IPS-18c (cell line): ENCODE data around the gene CCDC6.
"Not testable (repeated sequence)": the region's sequence is repeated elsewhere in the genome, so short reads cannot be mapped to it uniquely, and the experiment has no call there.

Experiments
- H3K4me3 ChIP-seq: 2 replicates; pipeline ENCODE4 v1.7.0; 2013; ENCODE audit warnings: low read depth, mild to moderate bottlenecking, low read length, moderate library complexity; ENCODE audit not compliant: insufficient read depth
- H3K9me3 ChIP-seq: one replicate; pipeline ENCODE4 v1.6.1; 2013; ENCODE audit warnings: mild to moderate bottlenecking, low read length, moderate library complexity; ENCODE audit not compliant: control insufficient read depth, insufficient read depth

CCDC6 gene

DNA sequence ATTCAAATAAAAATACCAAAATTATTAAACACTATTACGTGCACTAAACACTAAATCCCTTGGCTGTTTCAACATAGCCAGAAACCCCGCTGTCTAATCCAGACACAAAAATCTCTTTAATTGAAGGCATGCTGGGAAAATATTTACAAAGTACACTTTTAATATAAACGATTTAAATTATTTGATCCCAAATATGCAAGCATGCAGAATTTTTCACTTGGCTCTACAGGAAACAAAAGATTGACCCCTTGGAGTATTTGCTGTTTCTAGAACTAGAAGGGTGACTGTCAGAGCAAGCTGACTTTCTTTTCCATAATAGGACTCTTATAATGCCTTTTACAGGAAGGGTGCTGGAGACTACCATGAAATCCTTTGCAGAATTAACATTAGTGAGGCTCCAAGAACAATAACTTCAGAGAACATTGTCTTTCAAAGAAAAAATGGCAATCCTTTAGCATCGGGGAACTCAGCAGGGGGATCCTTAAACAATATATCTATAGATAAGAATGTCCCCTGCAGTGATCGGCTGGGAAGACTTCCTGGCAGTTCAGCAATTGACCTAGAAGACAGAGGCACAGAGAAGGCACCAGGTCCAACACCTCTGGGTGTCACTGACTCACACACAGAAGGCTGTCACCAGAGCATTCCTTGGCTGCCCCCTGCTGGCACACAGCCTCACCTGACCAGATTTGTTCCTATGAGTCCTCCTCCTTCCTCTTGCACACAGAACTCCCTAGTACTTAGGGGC is 97.3 kb downstream of the CCDC6 start:
- Histone ChIP-seq H3K9me3 (no peaks in the 10 kb centered on the region), H3K4me3 (no peak overlapping the region)

DNA sequence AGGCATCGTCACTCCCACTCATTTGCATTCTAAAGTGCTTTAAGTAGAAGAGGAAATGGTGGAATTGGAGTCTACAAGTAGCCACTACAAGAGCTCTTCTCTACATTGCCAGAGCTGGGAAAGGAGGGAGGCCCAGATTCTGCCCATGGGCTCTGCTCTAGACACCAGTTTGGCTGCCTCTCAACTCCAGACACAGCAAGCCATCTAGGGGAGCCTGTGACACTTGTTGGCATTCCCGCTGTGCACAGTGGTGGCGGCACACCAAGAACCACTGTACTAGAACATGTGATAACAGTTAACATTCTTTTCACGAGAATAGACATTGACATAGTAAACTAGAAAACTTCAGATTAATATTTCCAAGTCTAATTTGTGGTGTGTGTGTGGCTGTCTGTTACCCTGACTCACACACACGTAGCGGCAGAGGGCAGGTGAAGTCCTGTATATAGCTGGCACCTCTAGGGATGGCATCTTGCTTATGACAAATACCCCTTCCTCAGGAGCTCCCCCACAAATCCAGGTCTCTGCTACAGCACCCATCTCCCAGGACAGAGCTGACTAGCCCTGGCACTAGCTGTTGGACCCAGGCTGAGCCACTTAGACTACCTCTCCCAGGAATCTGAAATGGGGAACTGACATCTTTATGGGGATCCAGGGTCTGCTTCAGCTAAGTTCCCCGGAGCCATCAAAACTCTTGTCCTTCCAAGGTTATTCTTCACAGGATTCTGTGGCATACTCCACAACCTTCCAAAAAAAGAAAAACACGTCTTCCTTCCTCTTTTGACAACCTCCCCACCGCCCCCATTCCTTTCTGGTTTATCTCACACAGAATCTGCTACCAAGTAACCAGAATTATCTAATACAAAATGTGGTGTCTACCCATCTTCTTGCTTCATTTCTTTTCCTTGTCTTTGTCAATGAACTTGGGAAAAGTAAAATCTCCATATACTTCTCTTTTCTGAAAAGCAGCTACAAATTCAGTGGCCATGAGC is 98.4 kb downstream of the CCDC6 start:
- H3K9me3 ChIP-seq, result no peaks in the 10 kb centered on the region
- no peak overlapping the region for H3K4me3 ChIP-seq

DNA sequence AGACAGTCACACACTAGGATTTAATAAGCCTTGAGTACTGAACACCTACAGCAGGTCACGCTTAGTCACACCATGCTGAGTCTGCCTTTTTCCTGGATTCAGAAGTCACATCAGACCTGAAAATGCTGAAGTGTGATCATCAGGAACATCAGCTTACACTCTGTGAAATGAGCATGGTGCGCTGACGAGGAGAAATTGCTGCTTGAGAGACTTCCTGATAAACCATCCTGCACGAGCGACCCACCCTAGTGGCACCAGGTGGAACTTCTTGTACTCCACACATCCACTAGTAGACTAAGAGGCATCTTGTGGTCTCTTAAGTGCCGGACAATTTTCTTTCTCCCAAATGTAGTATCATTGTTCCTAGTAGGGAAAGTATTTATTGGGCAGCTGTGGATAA is 101.3 kb downstream of the CCDC6 start:
- no peak overlapping the region for H3K4me3 ChIP-seq
- no peaks in the 10 kb centered on the region for H3K9me3 ChIP-seq

DNA sequence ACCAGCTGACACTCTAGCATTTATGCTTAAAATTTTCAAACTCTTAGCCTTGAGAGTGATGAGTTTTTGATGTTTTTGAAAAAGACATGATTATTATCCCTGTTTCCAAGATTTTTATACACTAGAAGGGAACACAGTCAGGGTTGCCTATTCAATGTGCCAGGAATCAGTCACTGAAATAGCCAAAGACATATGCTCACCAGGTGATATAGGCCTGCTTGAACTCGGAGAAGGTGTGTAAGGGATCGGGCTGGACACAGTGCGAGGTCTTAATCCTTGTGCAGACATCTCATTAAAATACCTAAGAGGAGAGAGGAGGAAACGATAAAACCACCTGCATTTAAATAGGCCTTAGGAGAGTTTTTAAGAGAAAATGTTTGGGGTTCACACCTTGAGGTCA is 102.1 kb downstream of the CCDC6 start:
- Histone ChIP-seq H3K9me3 (no peaks in the 10 kb centered on the region), H3K4me3 (no peak overlapping the region)

DNA sequence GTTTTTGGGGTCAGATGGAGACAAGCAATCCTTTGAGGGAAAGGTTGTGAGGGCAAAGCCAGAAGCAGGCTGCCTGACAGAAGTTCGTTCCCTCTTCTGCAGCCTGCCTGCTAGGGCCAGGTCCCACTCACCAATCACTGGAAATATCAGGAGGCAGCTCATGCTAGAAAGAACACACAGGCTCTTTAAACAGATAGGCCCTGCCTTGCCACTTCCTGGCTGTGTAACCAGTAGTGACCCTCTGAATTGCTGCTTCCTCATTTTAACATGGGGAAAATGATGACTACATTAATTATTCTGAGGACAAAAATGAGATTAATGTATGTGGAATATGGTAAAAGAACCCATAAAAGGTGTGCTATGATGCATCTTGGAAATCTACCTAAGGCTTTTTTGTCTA is 102.6 kb downstream of the CCDC6 start:
- H3K4me3 ChIP-seq, result no peak overlapping the region
- H3K9me3 ChIP-seq, result no peaks in the 10 kb centered on the region

DNA sequence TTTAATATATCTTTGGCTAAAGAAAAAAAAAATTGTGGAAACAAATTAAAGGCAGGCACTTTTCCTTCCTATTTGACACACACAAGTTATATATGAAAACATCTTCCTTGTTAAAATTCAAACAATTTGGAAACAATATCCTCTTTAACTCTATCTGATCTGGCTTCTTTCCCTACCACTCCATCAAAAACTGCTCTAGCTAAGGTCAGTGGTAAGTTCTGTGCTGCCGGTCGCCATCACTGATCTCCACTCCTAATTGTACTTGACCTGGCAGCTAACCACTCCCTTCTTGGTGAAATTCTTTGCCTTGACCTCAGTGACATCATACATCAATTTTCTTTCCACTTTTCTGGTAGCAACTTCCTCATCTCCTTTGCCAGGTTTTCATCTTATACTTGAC is 105.2 kb downstream of the CCDC6 start:
- Histone ChIP-seq H3K4me3 (no peak overlapping the region), H3K9me3 (no peaks in the 10 kb centered on the region)

DNA sequence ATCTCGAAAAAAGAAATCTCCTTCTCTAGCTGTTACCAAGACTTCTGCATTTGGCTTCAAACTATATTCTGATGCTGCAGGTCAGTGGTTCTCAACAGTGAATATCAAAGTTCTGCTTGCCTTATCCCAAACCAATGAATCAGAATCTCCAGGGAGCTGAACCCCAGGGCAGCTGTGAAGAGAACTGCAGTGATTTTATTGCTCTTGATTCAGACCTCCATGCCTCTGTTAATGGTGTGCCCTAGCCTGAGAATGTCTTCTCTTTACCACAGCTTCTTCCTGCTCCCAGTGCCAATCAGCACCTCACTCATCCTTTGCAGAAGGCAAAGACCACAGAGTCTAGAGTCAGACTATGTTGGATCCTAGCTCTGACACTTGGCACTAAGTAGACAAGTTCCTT is 106.9 kb downstream of the CCDC6 start:
- Histone ChIP-seq H3K9me3 (no peaks in the 10 kb centered on the region), H3K4me3 (no peak overlapping the region)

DNA sequence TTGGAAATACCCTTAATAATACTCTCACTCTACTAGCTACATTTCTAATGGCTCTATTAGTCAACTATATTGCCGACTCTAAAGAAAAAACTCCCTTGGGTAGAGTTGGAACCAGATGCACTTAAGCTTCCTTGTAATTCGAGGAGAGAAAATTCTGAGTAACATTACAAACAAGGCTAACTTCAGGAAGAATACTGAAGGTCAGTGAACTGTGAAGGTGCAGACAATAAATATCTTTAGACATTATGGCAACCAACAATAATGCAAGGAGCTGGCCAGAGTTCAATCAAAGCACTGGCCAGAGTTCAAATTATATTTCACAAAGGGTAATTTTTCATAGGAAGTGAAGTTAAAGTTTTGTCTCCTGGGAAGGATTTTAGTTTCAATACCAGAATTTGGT is 112.4 kb downstream of the CCDC6 start:
- H3K9me3 ChIP-seq, result no peaks in the 10 kb centered on the region
- no peak overlapping the region for H3K4me3 ChIP-seq

DNA sequence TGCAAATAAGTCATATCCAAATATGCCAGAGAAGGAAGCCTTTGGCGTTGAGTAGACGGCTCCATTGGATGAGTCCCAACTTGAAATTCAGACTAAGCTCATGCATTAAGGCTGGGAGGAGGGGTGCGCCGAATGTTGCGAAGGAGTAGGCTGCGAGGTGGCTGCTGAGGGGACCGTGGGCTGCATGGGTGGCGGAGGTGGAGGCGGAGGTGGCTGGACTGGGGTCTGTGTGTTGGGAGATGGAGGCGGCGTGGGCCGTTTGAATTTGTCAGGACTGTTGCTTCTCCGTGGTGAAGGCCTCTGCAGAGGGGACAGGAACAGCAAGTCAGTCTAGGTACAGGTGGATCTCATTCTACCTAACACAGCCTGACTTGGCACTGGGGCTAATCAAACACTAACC is 113.5 kb downstream of the CCDC6 start:
- no peaks in the 10 kb centered on the region for H3K9me3 ChIP-seq
- H3K4me3 ChIP-seq, result no peak overlapping the region

DNA sequence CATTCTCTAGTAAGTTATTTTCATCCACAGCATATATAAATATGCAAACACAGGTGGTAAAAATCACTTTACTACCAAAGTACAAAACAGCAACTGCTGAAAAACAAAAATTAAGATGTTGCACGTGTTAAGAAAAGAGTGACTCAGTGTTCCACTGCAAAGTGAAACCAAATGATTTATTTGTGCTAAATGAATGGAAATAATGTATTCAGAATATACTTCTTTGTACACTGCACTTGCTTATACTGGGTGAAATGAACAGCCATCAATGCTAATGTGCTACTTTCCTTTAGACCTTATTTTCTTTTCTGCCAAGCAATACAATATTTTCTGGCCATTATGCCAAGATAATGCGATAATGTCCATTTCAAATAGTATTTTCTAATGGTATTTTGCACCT is 114.8 kb downstream of the CCDC6 start:
- H3K9me3 ChIP-seq, result no peaks in the 10 kb centered on the region
- no peak overlapping the region for H3K4me3 ChIP-seq

DNA sequence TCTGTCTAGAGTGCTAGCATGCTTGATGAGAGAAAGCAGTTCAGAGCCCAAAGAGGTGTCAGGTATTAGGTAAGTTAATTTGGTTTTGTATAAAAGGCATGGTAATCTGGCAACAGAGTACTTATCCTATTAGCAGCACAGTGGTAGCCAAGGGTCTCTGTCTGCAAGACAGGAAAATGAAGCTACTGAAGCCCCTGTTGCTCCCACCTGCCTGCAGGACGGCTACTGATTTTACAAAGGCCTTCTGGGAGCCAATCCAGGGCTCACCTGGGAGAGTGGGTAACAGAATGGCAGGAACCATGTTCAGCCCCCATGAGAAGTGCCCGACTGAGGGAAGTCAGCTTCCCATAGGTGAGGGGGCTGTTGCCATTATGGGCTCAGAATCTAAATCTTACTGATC is 116.3 kb downstream of the CCDC6 start:
- not testable (repeated sequence) for H3K9me3 ChIP-seq, H3K4me3 ChIP-seq

DNA sequence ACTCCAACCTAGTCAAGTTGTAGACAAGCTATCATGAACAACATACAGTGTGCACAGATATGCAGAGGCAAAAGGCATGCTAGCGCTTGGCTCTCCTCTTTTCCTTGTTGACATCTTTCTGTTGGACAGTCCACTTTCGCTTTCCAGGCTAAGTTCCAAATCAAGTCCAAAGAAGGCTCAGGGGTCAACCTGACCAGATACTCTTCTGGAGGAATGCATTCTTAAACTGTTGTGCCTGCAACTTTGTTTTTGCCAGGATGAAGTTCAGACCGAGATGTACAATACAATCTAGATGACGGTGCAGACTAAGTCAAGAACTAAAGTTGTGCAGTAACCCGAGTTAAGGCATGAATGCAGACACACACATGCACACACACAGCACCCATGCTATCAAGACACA is 117.4 kb downstream of the CCDC6 start:
- H3K9me3 ChIP-seq, H3K4me3 ChIP-seq: not testable (repeated sequence)

DNA sequence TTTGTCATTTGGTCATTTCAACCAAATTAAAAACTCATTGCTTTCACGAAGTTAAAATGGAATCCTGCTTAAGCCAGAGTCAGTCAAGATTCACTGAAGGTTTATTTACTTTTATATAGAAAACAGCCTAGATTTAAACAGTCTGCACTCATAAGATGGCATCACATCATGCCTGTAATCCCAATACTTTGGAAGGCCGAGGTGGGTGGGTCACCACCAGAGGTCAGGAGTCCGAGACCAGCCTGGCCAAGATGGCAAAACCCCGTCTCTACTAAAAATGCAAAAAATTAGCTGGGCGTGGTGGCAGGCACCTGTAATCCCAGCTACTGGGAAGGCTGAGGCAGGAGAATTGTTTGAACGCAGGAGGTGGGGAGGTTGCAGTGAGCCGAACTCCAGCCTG is 119.3 kb downstream of the CCDC6 start:
- not testable (repeated sequence) for H3K4me3 ChIP-seq, H3K9me3 ChIP-seq

DNA sequence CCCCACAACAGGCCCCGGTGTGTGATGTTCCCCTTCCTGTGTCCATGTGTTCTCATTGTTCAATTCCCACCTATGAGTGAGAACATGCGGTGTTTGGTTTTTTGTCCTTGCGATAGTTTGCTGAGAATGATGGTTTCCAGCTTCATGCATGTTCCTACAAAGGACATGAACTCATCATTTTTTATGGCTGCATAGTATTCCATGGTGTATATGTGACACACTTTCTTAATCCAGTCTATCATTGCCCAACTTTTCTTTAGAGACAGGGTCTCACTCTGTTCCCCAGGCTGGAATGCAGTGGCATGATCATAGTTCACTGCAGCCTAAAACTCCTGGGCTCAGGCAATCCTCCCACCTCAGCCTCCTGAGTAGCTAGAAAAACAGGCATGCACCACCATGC is 120.9 kb downstream of the CCDC6 start:
- H3K4me3 ChIP-seq, H3K9me3 ChIP-seq: not testable (repeated sequence)

DNA sequence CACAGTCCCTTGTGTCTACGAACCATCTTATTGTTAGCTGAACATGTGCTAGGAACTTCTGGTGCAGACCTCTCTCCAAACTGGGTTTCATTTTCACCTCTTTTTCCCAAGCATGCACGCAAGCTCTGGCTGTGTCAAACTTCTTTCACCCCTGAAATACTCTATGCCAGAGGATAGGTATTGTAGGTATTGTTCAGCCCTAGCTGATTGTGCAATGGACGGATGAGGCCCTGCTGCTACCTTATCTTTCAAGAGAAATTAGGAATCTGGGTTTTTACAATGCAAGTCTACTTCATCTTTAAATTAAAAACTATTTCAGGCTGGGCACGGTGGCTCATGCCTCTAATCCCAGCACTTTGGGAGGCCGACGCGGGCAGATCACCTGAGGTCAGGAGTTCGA is 124.8 kb downstream of the CCDC6 start:
- Histone ChIP-seq H3K4me3 (no peak overlapping the region), H3K9me3 (peaks cover 5% of the 10 kb centered on the region)

DNA sequence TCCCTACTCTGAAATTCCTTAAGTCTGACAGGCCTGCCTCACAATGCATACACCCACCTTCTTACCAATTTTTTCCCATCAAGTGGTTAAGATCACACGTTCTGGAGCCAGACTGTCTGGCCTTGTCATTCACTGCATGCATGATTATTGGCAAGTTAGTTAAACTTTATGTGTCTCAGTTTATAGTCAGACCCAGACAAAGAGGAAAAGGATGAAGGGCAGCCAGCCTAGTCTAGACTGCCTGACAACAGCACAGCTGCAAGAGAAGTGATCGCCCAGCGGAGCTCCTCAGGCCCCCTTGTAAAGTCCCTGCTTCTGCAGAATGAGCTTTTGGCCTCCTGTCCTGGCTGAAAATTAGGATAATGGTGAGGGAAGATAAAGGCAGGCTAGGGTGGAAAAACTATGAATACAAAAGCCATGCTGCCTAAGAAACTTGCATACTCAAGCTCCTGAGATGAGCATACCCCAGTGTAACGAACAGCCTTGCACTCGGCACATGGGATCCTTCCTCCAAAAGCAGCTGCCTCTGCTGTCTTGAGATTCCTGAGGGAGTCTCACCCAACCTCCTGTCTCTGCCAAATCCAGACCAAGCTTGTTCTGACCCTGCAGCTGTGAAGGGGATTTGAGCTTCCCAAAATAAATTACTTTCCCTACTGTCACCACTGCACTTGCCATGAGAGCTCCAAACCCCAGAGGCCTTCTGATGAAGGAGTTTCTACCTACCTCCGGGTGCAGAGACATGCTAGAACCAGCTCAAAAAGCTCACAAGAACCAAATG is 126.4 kb downstream of the CCDC6 start:
- H3K4me3 ChIP-seq, result no peak overlapping the region
- peaks cover 5% of the 10 kb centered on the region for H3K9me3 ChIP-seq

DNA sequence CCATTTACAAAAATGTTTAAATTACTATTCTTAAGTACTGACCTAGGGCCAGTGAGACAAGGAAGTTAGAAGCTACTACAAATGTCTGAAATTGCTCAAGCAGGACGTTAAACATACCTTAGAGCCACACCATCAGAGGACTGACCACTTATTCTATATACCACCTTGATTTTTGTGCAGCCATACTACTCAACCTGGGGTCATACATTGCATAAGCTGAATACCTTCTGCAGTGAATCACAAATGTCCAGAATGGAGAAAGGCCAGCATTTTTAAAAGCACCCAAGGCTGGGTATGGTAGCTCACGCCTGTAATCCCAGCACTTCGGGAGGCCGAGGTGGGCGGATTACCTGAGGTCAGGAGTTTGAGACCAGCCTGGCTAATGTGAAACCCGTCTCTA is 131.9 kb downstream of the CCDC6 start:
- Histone ChIP-seq H3K9me3 (peaks cover 5% of the 10 kb centered on the region), H3K4me3 (no peak overlapping the region)

DNA sequence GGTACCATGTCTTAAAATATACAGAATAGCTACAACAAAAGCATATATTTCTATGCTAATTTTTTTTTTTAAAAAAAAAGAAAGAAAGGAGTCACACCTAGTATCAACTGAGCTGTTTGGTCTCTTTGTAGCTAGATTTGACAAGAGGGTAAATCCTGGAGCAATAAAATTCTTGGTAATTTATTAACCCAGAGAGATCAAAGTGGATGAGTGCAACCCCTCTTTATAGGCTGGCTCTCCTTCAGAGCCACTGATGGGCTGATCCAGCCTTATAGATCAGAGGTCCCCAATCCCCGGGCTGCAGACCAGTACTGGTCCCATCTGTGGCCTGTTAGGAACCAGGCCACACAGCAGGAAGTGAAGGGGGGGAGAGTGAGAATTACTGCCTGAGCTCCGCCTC is 133.3 kb downstream of the CCDC6 start:
- peaks cover 5% of the 10 kb centered on the region for H3K9me3 ChIP-seq
- no peak overlapping the region for H3K4me3 ChIP-seq
